BJ (cell line): ENCODE measurements around the gene PDCD5. TPM values are rescaled to one million over a fixed set of nuclear protein-coding genes. Genes with fewer than 3 reads are reported as not detected.
"Not testable (repeated sequence)": the region's sequence is repeated elsewhere in the genome, so short reads cannot be mapped to it uniquely, and the experiment has no call there.

ENCODE experiments used
- CTCF ChIA-PET: fragments of 350-600 bp; formaldehyde crosslinking; extraction: SDS; loops from one replicate; lab custom pipeline; 2021; ENCODE audit warnings: antibody characterized with exemption, inconsistent platforms; lab: Yijun Ruan, JAX
- POLR2A ChIA-PET: fragments of 300-600 bp; sonication (Branson Sonifier 250); formaldehyde crosslinking; extraction: SDS; loops from one replicate; lab custom pipeline; 2021; ENCODE audit warnings: antibody characterized with exemption; lab: Charles Lee
- DNase-seq: peaks from one replicate; pipeline ENCODE4 v3.0.0-alpha.2; 2011; ENCODE audit warnings: low read depth
- H3K27me3 ChIP-seq: 2 replicates; pipeline ENCODE4 v1.6.0; 2011; ENCODE audit warnings: low read length; ENCODE audit not compliant: control insufficient read depth, insufficient read depth
- H3K36me3 ChIP-seq: 2 replicates; pipeline ENCODE4 v1.5.1; 2011; ENCODE audit warnings: low read length; ENCODE audit not compliant: control insufficient read depth, insufficient read depth
- H3K4me3 ChIP-seq: 2 replicates; pipeline ENCODE4 v1.5.1; 2011; ENCODE audit warnings: low read depth, mild to moderate bottlenecking, control low read depth, low read length
- CTCF ChIP-seq: IDR thresholded peaks from 2 replicates; pipeline ENCODE4 v1.5.1; 2011; ENCODE audit warnings: low read depth, mild to moderate bottlenecking, control low read depth, inconsistent platforms, low read length, moderate library complexity; ENCODE audit not compliant: insufficient read depth
- polyA plus RNA-seq: library from polyadenylated mRNA; depleted of rRNA; stranded (reverse); fragments of >200 nt; gene quantifications from 2 replicates; pipeline ENCODE4 v1.2.3, GENCODE V29; 2011

PDCD5 gene
- polyA plus RNA-seq, 1 experiment: 66.9 TPM

GRCh38 chr19:32558607-32559228 is 22.3 kb upstream of the PDCD5 start:
- POLR2A ChIA-PET: interaction anchor here (0.6 kb wide), 1 partner anchor 12 kb away, joined by 13 read pairs; no protein-coding TSS in a partner anchor
- CTCF ChIA-PET: no interaction called here
- Histone ChIP-seq H3K27me3 (no peaks in the 10 kb centered on the region), H3K4me3 (no peak overlapping the region), H3K36me3 (no peaks in the 10 kb centered on the region)
- no peak for TF ChIP-seq CTCF
- no peak for DNase-seq

GRCh38 chr19:32563761-32564160 is 17.2 kb upstream of the PDCD5 start:
- POLR2A ChIA-PET: interaction anchor here (0.6 kb wide), 1 partner anchor 237 kb away, joined by 4 read pairs; no protein-coding TSS in a partner anchor
- CTCF ChIA-PET: interaction anchor here (0.6 to 0.8 kb wide), 3 partner anchors 8 to 1894 kb away, joined by 3 to 5 read pairs (median 4); no protein-coding TSS in a partner anchor

GRCh38 chr19:32566246-32566830 is 14.7 kb upstream of the PDCD5 start:
- ChIA-PET CTCF (interaction anchor here (2.3 kb wide), 1 partner anchor 226 kb away, joined by 8 read pairs; no protein-coding TSS in a partner anchor), POLR2A (no interaction called here)
- Histone ChIP-seq H3K36me3 (no peaks in the 10 kb centered on the region), H3K27me3 (no peaks in the 10 kb centered on the region), H3K4me3 (no peak overlapping the region)
- DNase-seq: no peak
- no peak for TF ChIP-seq CTCF

More at GRCh38 chr19:32563761-32564160, 17.2 kb upstream of the PDCD5 start:
- no peak for DNase-seq
- no peaks in the 10 kb centered on the region for H3K27me3 ChIP-seq
- no peaks in the 10 kb centered on the region for H3K36me3 ChIP-seq
- no peak for TF ChIP-seq CTCF
- no peak overlapping the region for H3K4me3 ChIP-seq

- no peak for DNase-seq
- TF ChIP-seq CTCF: no peak
- CTCF ChIA-PET: interaction anchor here (2.3 kb wide), 1 partner anchor 227 kb away, joined by 8 read pairs; no protein-coding TSS in a partner anchor
- Histone ChIP-seq H3K27me3 (no peaks in the 10 kb centered on the region), H3K4me3 (no peak overlapping the region), H3K36me3 (no peaks in the 10 kb centered on the region)
- POLR2A ChIA-PET: no interaction called here
These were observed 13.5 kb upstream of the PDCD5 start for GRCh38 chr19:32567486-32567885.

GRCh38 chr19:32570081-32570785 is 10.8 kb upstream of the PDCD5 start:
- no peak overlapping the region for H3K4me3 ChIP-seq
- ChIA-PET POLR2A (interaction anchor here (0.7 kb wide), 1 partner anchor 12 kb away, joined by 13 read pairs; no protein-coding TSS in a partner anchor), CTCF (interaction anchor here (0.6 to 4.4 kb wide), 18 partner anchors 8 to 1887 kb away, joined by 3 to 43 read pairs (median 4); no protein-coding TSS in a partner anchor)
- TF ChIP-seq CTCF: peak; percentile 77
- DNase-seq: no peak
- H3K27me3 ChIP-seq: no peaks in the 10 kb centered on the region
- H3K36me3 ChIP-seq: no peaks in the 10 kb centered on the region

GRCh38 chr19:32571471-32572075 is 9.4 kb upstream of the PDCD5 start:
- H3K27me3 ChIP-seq, H3K4me3 ChIP-seq, DNase-seq, H3K36me3 ChIP-seq, POLR2A ChIA-PET: not testable (repeated sequence)
- CTCF ChIA-PET: interaction anchor here (0.6 to 4.4 kb wide), 7 partner anchors 8 to 284 kb away, joined by 3 to 43 read pairs (median 4); no protein-coding TSS in a partner anchor
